NCI-H128 (cell line): ENCODE data around the gene MTMR2.
"Not testable (repeated sequence)": the region's sequence is repeated elsewhere in the genome, so short reads cannot be mapped to it uniquely, and the experiment has no call there.

Source experiments
- DNase-seq: peaks from one replicate; lab custom pipeline; 2025; ENCODE audit not compliant: unreplicated experiment; lab: John Stamatoyannopoulos, UW

MTMR2 gene

GRCh38 chr11:95829580-95830259 is 94.2 kb downstream of the MTMR2 start:
- no peak for DNase-seq

- no peak for DNase-seq
Measured at GRCh38 chr11:95827696-95828095, 96.2 kb downstream of the MTMR2 start.

GRCh38 chr11:95821640-95822039 is 102.3 kb downstream of the MTMR2 start:
- no peak for DNase-seq

- DNase-seq, result no peak
Measured at GRCh38 chr11:95816037-95816436, 107.9 kb downstream of the MTMR2 start.

- DNase-seq, result not testable (repeated sequence)
Measured at GRCh38 chr11:95811052-95811451, 112.9 kb downstream of the MTMR2 start.

- not testable (repeated sequence) for DNase-seq
Measured at GRCh38 chr11:95806464-95806863, 117.4 kb downstream of the MTMR2 start.

- DNase-seq, result no peak
Measured at GRCh38 chr11:95805869-95806268, 118.0 kb downstream of the MTMR2 start.

- no peak for DNase-seq
Measured at GRCh38 chr11:95803973-95804372, 119.9 kb downstream of the MTMR2 start.

GRCh38 chr11:95802806-95803205 is 121.1 kb downstream of the MTMR2 start:
- no peak for DNase-seq

- no peak for DNase-seq
Measured at GRCh38 chr11:95800438-95800837, 123.5 kb downstream of the MTMR2 start.

GRCh38 chr11:95799546-95799945 is 124.4 kb downstream of the MTMR2 start:
- DNase-seq, result no peak

- no peak for DNase-seq
Measured at GRCh38 chr11:95796501-95796900, 127.4 kb downstream of the MTMR2 start.

GRCh38 chr11:95795627-95796295 is 128.1 kb downstream of the MTMR2 start:
- DNase-seq, result no peak

- DNase-seq, result no peak
Measured at GRCh38 chr11:95794086-95794485, 129.8 kb downstream of the MTMR2 start.

GRCh38 chr11:95793116-95793515 is 130.8 kb downstream of the MTMR2 start:
- no peak for DNase-seq

- no peak for DNase-seq
Measured at GRCh38 chr11:95792700-95793099, 131.2 kb downstream of the MTMR2 start.

- DNase-seq, result no peak
Measured at GRCh38 chr11:95792200-95792599, 131.7 kb downstream of the MTMR2 start.

GRCh38 chr11:95791709-95792033 is 132.2 kb downstream of the MTMR2 start:
- no peak for DNase-seq

- DNase-seq, result peak; percentile 36
Measured at GRCh38 chr11:95790933-95791708, 132.8 kb downstream of the MTMR2 start.

GRCh38 chr11:95790123-95790932 is 133.6 kb downstream of the MTMR2 start, which contains the start of gene CEP57:
CEP57 (plus strand) TSS chr11:95790498; CDS start chr11:95790699, 201 bp downstream.
- DNase-seq, result peak; percentile 90

- peak; percentile 98 for DNase-seq
Measured at GRCh38 chr11:95789506-95790122, 134.3 kb downstream of the MTMR2 start, which contains the start of gene FAM76B. FAM76B (minus strand) TSS chr11:95789782; CDS start chr11:95789478, 304 bp downstream.
